H1 (cell line): ENCODE results near the gene PKD1L1. TPM values are rescaled to one million over a fixed set of nuclear protein-coding genes. Genes with fewer than 3 reads are reported as not detected.
A peak's percentile ranks its signal among the peaks of the same experiment; 100 is the strongest.

Source experiments
- CTCF ChIA-PET: fragments of 300-600 bp; sonication (Branson Sonifier 250); formaldehyde crosslinking; loops from one replicate; lab custom pipeline; 2021; ENCODE audit not compliant: partially characterized antibody; lab: Charles Lee
- POLR2A ChIA-PET: fragments of 300-600 bp; sonication (Branson Sonifier 250); formaldehyde crosslinking; loops from one replicate; lab custom pipeline; 2021; ENCODE audit warnings: inconsistent platforms; ENCODE audit not compliant: partially characterized antibody; lab: Charles Lee
- DNase-seq, 2 experiments: peaks; one replicate each; pipeline versions ENCODE4 v3.0.0 to v3.0.0-alpha.2; 2010 to 2022; ENCODE audit warnings: low spot score in 2 of 2, low read depth in 1 of 2, mixed read lengths in 1 of 2
- FAIRE-seq: peaks from 2 replicates; lab custom pipeline; 2011; peaks lifted over from hg19 to GRCh38; lab: Jason Lieb, UNC
- H2AFZ ChIP-seq: 2 replicates; pipeline ENCODE4 v1.8.1; 2012; ENCODE audit warnings: low read length, inconsistent platforms
- H2AK5ac ChIP-seq: 2 replicates; pipeline ENCODE4 v1.6.1; 2013; ENCODE audit warnings: low read depth, low read length
- H2BK120ac ChIP-seq: replicated peaks from 2 replicates; pipeline ENCODE3; 2013; ENCODE audit warnings: low read depth, low read length, inconsistent platforms
- H2BK12ac ChIP-seq: 2 replicates; pipeline ENCODE4 v1.6.1; 2013; ENCODE audit warnings: low read depth, low read length
- H2BK15ac ChIP-seq: 2 replicates; pipeline ENCODE4 v1.6.1; 2013; ENCODE audit warnings: low read length
- H2BK20ac ChIP-seq: 2 replicates; pipeline ENCODE4 v1.6.1; 2013; ENCODE audit warnings: low read length
- H2BK5ac ChIP-seq: 2 replicates; pipeline ENCODE4 v1.6.1; 2013; ENCODE audit warnings: low read depth, low read length
- H3K14ac ChIP-seq: 2 replicates; pipeline ENCODE4 v1.6.1; 2013; ENCODE audit warnings: inconsistent platforms; ENCODE audit not compliant: insufficient read length
- H3K18ac ChIP-seq: 2 replicates; pipeline ENCODE4 v1.6.1; 2013; ENCODE audit warnings: low read length; ENCODE audit errors: extremely low read depth
- H3K23ac ChIP-seq: 2 replicates; pipeline ENCODE4 v1.6.1; 2013; ENCODE audit warnings: inconsistent platforms; ENCODE audit not compliant: insufficient read length
- H3K23me2 ChIP-seq: 2 replicates; pipeline ENCODE4 v1.6.1; 2013; ENCODE audit warnings: low read depth, low read length
- H3K27ac ChIP-seq: 2 replicates; pipeline ENCODE4 v1.6.1; 2011; ENCODE audit warnings: low read depth, low read length, inconsistent platforms
- H3K27me3 ChIP-seq, 4 experiments: replicated peaks in 1 of 4; 1 replicate in 1 of 4; 2 replicates in 3 of 4; pipeline versions ENCODE4 v1.6.1 to v1.8.1; 2011 to 2013; ENCODE audit warnings: low read length in 3 of 4, mild to moderate bottlenecking in 3 of 4, inconsistent platforms in 2 of 4, mixed read lengths in 2 of 4, moderate library complexity in 1 of 4; ENCODE audit not compliant: control insufficient read depth in 3 of 4, insufficient read depth in 3 of 4; ENCODE audit errors: extremely low read depth in 1 of 4
- H3K36me3 ChIP-seq, 4 experiments: 2 replicates each; pipeline versions ENCODE4 v1.6.1 to v1.8.1; 2011 to 2013; ENCODE audit warnings: mild to moderate bottlenecking in 4 of 4, low read length in 3 of 4, moderate library complexity in 2 of 4, control low read depth in 1 of 4, inconsistent platforms in 1 of 4; ENCODE audit not compliant: insufficient read depth in 4 of 4, control insufficient read depth in 2 of 4
- H3K4ac ChIP-seq: replicated peaks from 2 replicates; pipeline ENCODE3; 2013; ENCODE audit warnings: low read length, low read depth, mixed read lengths, inconsistent platforms; ENCODE audit not compliant: insufficient read length
- H3K4me1 ChIP-seq, 4 experiments: replicated peaks in 1 of 4; 1 replicate in 1 of 4; 2 replicates in 3 of 4; pipeline versions ENCODE4 v1.6.1 to v1.8.1; 2011 to 2013; ENCODE audit warnings: low read length in 3 of 4, inconsistent platforms in 2 of 4, mixed read lengths in 1 of 4; ENCODE audit not compliant: insufficient read depth in 4 of 4, control insufficient read depth in 3 of 4
- H3K4me2 ChIP-seq, 2 experiments: 2 replicates each; pipeline versions ENCODE4 v1.6.1 to v1.8.1; 2011 to 2013; ENCODE audit warnings: low read depth in 2 of 2, low read length in 2 of 2, control low read depth in 1 of 2, inconsistent platforms in 1 of 2, mild to moderate bottlenecking in 1 of 2; ENCODE audit not compliant: insufficient read depth in 1 of 2
- H3K4me3 ChIP-seq, 4 experiments: fragments of 200-600, 300-600 bp in 1 of 4; sonication (generic), shearing (Covaris generic), sonication (Bioruptor Twin) in 1 of 4; 2 replicates each; pipeline versions ENCODE4 v1.5.1 to v1.8.1; 2011 to 2016; ENCODE audit warnings: low read length in 4 of 4, low read depth in 3 of 4, control low read depth in 2 of 4, inconsistent platforms in 2 of 4, mild to moderate bottlenecking in 2 of 4, mixed read lengths in 1 of 4, moderate library complexity in 1 of 4; ENCODE audit not compliant: insufficient read depth in 2 of 4; ENCODE audit errors: extremely low read depth in 1 of 4
- H3K56ac ChIP-seq: replicated peaks from 2 replicates; pipeline ENCODE3; 2013; ENCODE audit warnings: low read depth, mild to moderate bottlenecking, mixed read lengths, low read length, inconsistent platforms; ENCODE audit not compliant: insufficient read length
- H3K79me1 ChIP-seq: 2 replicates; pipeline ENCODE4 v1.6.1; 2013; ENCODE audit warnings: low read depth, low read length, control low read depth
- H3K79me2 ChIP-seq, 2 experiments: 2 replicates each; pipeline versions ENCODE4 v1.6.1 to v1.8.1; 2012 to 2013; ENCODE audit warnings: low read length in 2 of 2, mild to moderate bottlenecking in 2 of 2, inconsistent platforms in 1 of 2; ENCODE audit not compliant: insufficient read depth in 2 of 2, control insufficient read depth in 1 of 2
- H3K9ac ChIP-seq, 4 experiments: replicated peaks in 1 of 4; 1 replicate in 1 of 4; 2 replicates in 3 of 4; pipeline versions ENCODE4 v1.6.1 to v1.8.1; 2011 to 2013; ENCODE audit warnings: low read depth in 3 of 4, low read length in 3 of 4, control low read depth in 2 of 4, mild to moderate bottlenecking in 2 of 4, moderate library complexity in 2 of 4, inconsistent platforms in 1 of 4; ENCODE audit errors: extremely low read depth in 1 of 4
- H3K9me3 ChIP-seq, 2 experiments: 2 replicates each; pipeline versions ENCODE4 v1.6.1 to v1.8.1; 2012 to 2013; ENCODE audit warnings: mild to moderate bottlenecking in 2 of 2, moderate library complexity in 2 of 2, control low read depth in 1 of 2, inconsistent platforms in 1 of 2, low read depth in 1 of 2, low read length in 1 of 2, mixed read lengths in 1 of 2; ENCODE audit not compliant: insufficient read depth in 2 of 2
- H4K20me1 ChIP-seq, 2 experiments: replicated peaks in 1 of 2; 2 replicates each; pipeline versions ENCODE3 to v1.8.1; 2011 to 2013; ENCODE audit warnings: inconsistent platforms in 2 of 2, low read length in 2 of 2, mild to moderate bottlenecking in 1 of 2; ENCODE audit not compliant: insufficient read depth in 2 of 2, control insufficient read depth in 1 of 2
- H4K5ac ChIP-seq: 2 replicates; pipeline ENCODE4 v1.6.1; 2013; ENCODE audit warnings: low read length, low read depth, mixed read lengths, inconsistent platforms; ENCODE audit not compliant: insufficient read length
- H4K8ac ChIP-seq: 2 replicates; pipeline ENCODE4 v1.8.0; 2013; ENCODE audit warnings: mild to moderate bottlenecking, moderate library complexity, low read length, inconsistent platforms; ENCODE audit not compliant: insufficient read depth; ENCODE audit errors: extremely low read depth
- H4K91ac ChIP-seq: replicated peaks from 2 replicates; pipeline ENCODE3; 2013; ENCODE audit warnings: low read length, mixed read lengths, inconsistent platforms; ENCODE audit not compliant: insufficient read length
- BCL11A ChIP-seq, 2 experiments: IDR thresholded peaks; one replicate each; pipeline ENCODE4 v1.6.1; 2011; ENCODE audit warnings: low read depth in 2 of 2, low read length in 2 of 2, mild to moderate bottlenecking in 2 of 2
- CBX5 ChIP-seq: fragments of 300-800, 300-1000 bp; sonication (generic); IDR thresholded peaks from 2 replicates; pipeline ENCODE4 v1.7.1; 2016; ENCODE audit warnings: antibody characterized with exemption, low read length, low read depth
- CREB1 ChIP-seq: IDR thresholded peaks from 2 replicates; pipeline ENCODE4 v1.6.1; 2012; ENCODE audit warnings: inconsistent platforms
- CTCF ChIP-seq, 3 experiments: IDR thresholded peaks; 1 replicate in 2 of 3; 2 replicates in 1 of 3; pipeline versions ENCODE4 v1.5.1 to v1.6.1; 2011; ENCODE audit warnings: low read length in 3 of 3, mild to moderate bottlenecking in 3 of 3, inconsistent platforms in 2 of 3, low read depth in 1 of 3, moderate library complexity in 1 of 3; ENCODE audit not compliant: insufficient read depth in 1 of 3; ENCODE audit errors: control extremely low read depth in 1 of 3
- EP300 ChIP-seq, 2 experiments: IDR thresholded peaks; 1 replicate in 1 of 2; 2 replicates in 1 of 2; pipeline ENCODE4 v1.6.1; 2011 to 2012; ENCODE audit warnings: low read depth in 2 of 2, low read length in 2 of 2, mild to moderate bottlenecking in 2 of 2, borderline replicate concordance in 1 of 2, inconsistent platforms in 1 of 2, moderate library complexity in 1 of 2
- JUN ChIP-seq: IDR thresholded peaks from 2 replicates; pipeline ENCODE4 v1.6.1; 2011; ENCODE audit warnings: low read depth, mild to moderate bottlenecking, improper control_type of control experiment, low read length
- SIRT6 ChIP-seq: IDR thresholded peaks from one replicate; pipeline ENCODE4 v1.7.1; 2012; ENCODE audit warnings: low read length, inconsistent platforms
- TAF7 ChIP-seq: optimal IDR thresholded peaks from 2 replicates; pipeline ENCODE3; 2011; ENCODE audit warnings: low read depth, mild to moderate bottlenecking, inconsistent platforms, low read length, moderate library complexity, borderline replicate concordance
- TBP ChIP-seq: IDR thresholded peaks from 2 replicates; pipeline ENCODE4 v1.6.1; 2011; ENCODE audit warnings: low read depth, low read length, improper control_type of control experiment
- YY1 ChIP-seq: IDR thresholded peaks from 2 replicates; pipeline ENCODE4 v1.6.1; 2011; ENCODE audit warnings: low read depth, mild to moderate bottlenecking, low read length
- WGBS, 2 experiments: shearing (Covaris generic) in 1 of 2; methylation state at CpG; one replicate each; pipeline versions ENCODE4 v1.1.6 to v1.1.7; 2013 to 2015; ENCODE audit warnings: low lambda C conversion rate in 2 of 2, mixed read lengths in 2 of 2, inconsistent platforms in 1 of 2, low coverage in 1 of 2, missing lambda C conversion rate in 1 of 2; ENCODE audit not compliant: insufficient replicate concordance in 2 of 2, insufficient coverage in 1 of 2, insufficient read length in 1 of 2; ENCODE audit errors: extremely low coverage in 1 of 2, missing lambda C conversion rate in 1 of 2; 5-methylcytosine and 5-hydroxymethylcytosine counted together
- polyA plus RNA-seq, 7 experiments: library from polyadenylated mRNA; depleted of rRNA in 3 of 7; stranded (reverse) in 5 of 7; unstranded in 2 of 7; fragments of >200 nt in 5 of 7; fragments of 200-250 nt in 2 of 7; gene quantifications; 1 replicate in 5 of 7; 2 replicates in 1 of 7; 4 replicates in 1 of 7; pipeline versions ENCODE4 v1.2.1 to v1.2.3, GENCODE V29; 2011 to 2013; ENCODE audit warnings: missing spikeins in 2 of 7, mixed read lengths in 2 of 7
- total RNA-seq: library from RNA; stranded (reverse); fragmentation: NEBNext Ultra II Directional; extraction: Animal tissue kit (Norgen Biotek cat#: 25700); gene quantifications from 2 replicates; pipeline ENCODE4 v1.2.1, GENCODE V29; 2021

Gene PKD1L1
- total and polyA plus RNA-seq, 2 of the 8 experiments (the other 6 are each of a cell fraction or from before 2014, with no cell fraction given), result 0.22 to 0.35 TPM

- H3K4ac ChIP-seq, result no peak overlapping the region
- no peak overlapping the region for H2BK15ac ChIP-seq
- H3K4me1 ChIP-seq, result peaks cover 0 to 3% (median 0%) of the 10 kb centered on the region in 4 experiments; a peak in 1 of 7 replicates
- no peak overlapping the region for H3K23ac ChIP-seq
- H3K56ac ChIP-seq, result no peak overlapping the region
- H3K36me3 ChIP-seq, result no peaks in the 10 kb centered on the region
- H3K27me3 ChIP-seq, result no peaks in the 10 kb centered on the region
- peak in 1 of 2 experiments; percentile 13 for DNase-seq
- no peak overlapping the region for H3K18ac ChIP-seq
- no peak overlapping the region for H3K4me2 ChIP-seq
- POLR2A ChIA-PET, result no interaction called here
- H2AK5ac ChIP-seq, result no peak overlapping the region
- no peaks in the 10 kb centered on the region for H4K20me1 ChIP-seq
- no peaks in the 10 kb centered on the region for H3K9me3 ChIP-seq
- no peak overlapping the region for H2BK120ac ChIP-seq
- H2BK20ac ChIP-seq, result no peak overlapping the region
- H2BK12ac ChIP-seq, result no peak overlapping the region
- H3K14ac ChIP-seq, result no peak overlapping the region
- H2BK5ac ChIP-seq, result no peak overlapping the region
- H3K23me2 ChIP-seq, result no peaks in the 10 kb centered on the region; the same call in 1 of the 2 replicates
- 0 out of 2 replicates have a peak, but pooled peaks cover 2% of the 10 kb centered on the region for H3K79me1 ChIP-seq
- H2AFZ ChIP-seq, result no peak overlapping the region
- 91% methylated on average over 12 of the region's 12 CpGs; no CpG with 5 or more reads in 1 of the 2 experiments for WGBS, 2 experiments
- H4K8ac ChIP-seq, result no peak overlapping the region
- H4K91ac ChIP-seq, result no peak overlapping the region
- H4K5ac ChIP-seq, result no peak overlapping the region
- no peak for FAIRE-seq
- CTCF ChIA-PET, result interaction anchor here (1.7 kb wide), 1 partner anchor 58 kb away, joined by 9 read pairs; no protein-coding TSS in a partner anchor
- no peak overlapping the region for H3K27ac ChIP-seq
- H3K9ac ChIP-seq, result no peak overlapping the region
- H3K79me2 ChIP-seq, result no peaks in the 10 kb centered on the region
- H3K4me3 ChIP-seq, result no peak overlapping the region
- TF ChIP-seq CTCF (IDR thresholded peaks at IDR 0.05; ENCODE audit: control extremely low read depth in 1 of 3, insufficient read depth in 1 of 3, low read depth in 1 of 3, low read length in 3 of 3), result no peak
- no peak for TF ChIP-seq CBX5
- TF ChIP-seq YY1, result no peak
- no peak for TF ChIP-seq SIRT6
- TF ChIP-seq CREB1, result no peak
- TF ChIP-seq JUN, result no peak
- no peak for TF ChIP-seq TAF7
- TF ChIP-seq TBP, result no peak
- TF ChIP-seq BCL11A (IDR thresholded peaks at IDR 0.05; ENCODE audit: low read depth in 2 of 2, low read length in 2 of 2), result no peak
- no peak for TF ChIP-seq EP300 (IDR thresholded peaks at IDR 0.05; ENCODE audit: borderline replicate concordance in 1 of 2, low read depth in 2 of 2, low read length in 2 of 2)
These were observed 62.1 kb downstream of the PKD1L1 start for GRCh38 chr7:47885987-47886811.
